Activated naive CD4-positive, alpha-beta T cell treated with anti-CD3 and anti-CD28 coated beads, Interleukin-2, amount 50 U/mL, for 16 hours (primary cell): ENCODE results near the gene WASHC2C.
"Not testable (repeated sequence)": the region's sequence is repeated elsewhere in the genome, so short reads cannot be mapped to it uniquely, and the experiment has no call there.

Experiments used
- DNase-seq: peaks from one replicate; pipeline ENCODE4 v3.0.0-alpha.2; 2020

WASHC2C gene

GRCh38 chr10:45726703-45727420 lies at the start of gene WASHC2C:
Gene WASHC2C (plus strand): TSS chr10:45727266. CDS start chr10:45727318, 52 bp downstream.
- DNase-seq: peak; percentile 95

GRCh38 chr10:45678467-45678866 lies 48.6 kb upstream of the WASHC2C start:
- DNase-seq: not testable (repeated sequence)

- not testable (repeated sequence) for DNase-seq
Measured at GRCh38 chr10:45710200-45710796, 16.8 kb upstream of the WASHC2C start.

GRCh38 chr10:45711223-45711622 lies 15.8 kb upstream of the WASHC2C start:
- not testable (repeated sequence) for DNase-seq

GRCh38 chr10:45717053-45717452 lies 10.0 kb upstream of the WASHC2C start:
- DNase-seq: not testable (repeated sequence)

- DNase-seq: not testable (repeated sequence)
Measured at GRCh38 chr10:45717642-45718041, 9.4 kb upstream of the WASHC2C start.

GRCh38 chr10:45721503-45721902 lies 5.6 kb upstream of the WASHC2C start:
- not testable (repeated sequence) for DNase-seq

GRCh38 chr10:45723851-45724250 lies 3.2 kb upstream of the WASHC2C start:
- DNase-seq: not testable (repeated sequence)

- DNase-seq: not testable (repeated sequence)
Measured at GRCh38 chr10:45727421-45727965, 427 bp downstream of the WASHC2C start.

GRCh38 chr10:45734449-45734848 lies 7.4 kb downstream of the WASHC2C start:
- not testable (repeated sequence) for DNase-seq

GRCh38 chr10:45734867-45735266 lies 7.8 kb downstream of the WASHC2C start:
- not testable (repeated sequence) for DNase-seq

GRCh38 chr10:45741559-45741958 lies 14.5 kb downstream of the WASHC2C start:
- not testable (repeated sequence) for DNase-seq

GRCh38 chr10:45742014-45742413 lies 14.9 kb downstream of the WASHC2C start:
- not testable (repeated sequence) for DNase-seq

- not testable (repeated sequence) for DNase-seq
Measured at GRCh38 chr10:45751141-45751540, 24.1 kb downstream of the WASHC2C start.

- DNase-seq: not testable (repeated sequence)
Measured at GRCh38 chr10:45752210-45752609, 25.1 kb downstream of the WASHC2C start.

- not testable (repeated sequence) for DNase-seq
Measured at GRCh38 chr10:45753979-45754495, 27.0 kb downstream of the WASHC2C start.

- not testable (repeated sequence) for DNase-seq
Measured at GRCh38 chr10:45755083-45755482, 28.0 kb downstream of the WASHC2C start.

- not testable (repeated sequence) for DNase-seq
Measured at GRCh38 chr10:45756065-45756464, 29.0 kb downstream of the WASHC2C start.

- DNase-seq: not testable (repeated sequence)
Measured at GRCh38 chr10:45757661-45758396, 30.8 kb downstream of the WASHC2C start.

- not testable (repeated sequence) for DNase-seq
Measured at GRCh38 chr10:45761622-45762021, 34.6 kb downstream of the WASHC2C start.

GRCh38 chr10:45763037-45763436 lies 36.0 kb downstream of the WASHC2C start:
- DNase-seq: not testable (repeated sequence)

- not testable (repeated sequence) for DNase-seq
Measured at GRCh38 chr10:45768334-45768733, 41.3 kb downstream of the WASHC2C start.
